Neuronal stem cell (in vitro differentiated cells): ENCODE results near the gene HINT2.

ENCODE experiments used
- DNase-seq: peaks from one replicate; pipeline ENCODE4 v3.0.0-alpha.2; 2013; ENCODE audit warnings: low spot score
- H2AFZ ChIP-seq: one replicate; pipeline ENCODE4 v1.6.1; 2013; ENCODE audit warnings: mild to moderate bottlenecking, low read length, inconsistent platforms
- H2AK5ac ChIP-seq: 2 replicates; pipeline ENCODE4 v1.6.1; 2013; ENCODE audit warnings: low read depth, mild to moderate bottlenecking, inconsistent platforms, low read length, moderate library complexity, mixed read lengths
- H2BK120ac ChIP-seq: 2 replicates; pipeline ENCODE4 v1.6.1; 2013; ENCODE audit warnings: low read depth, mild to moderate bottlenecking, inconsistent platforms, low read length, moderate library complexity, mixed read lengths
- H2BK12ac ChIP-seq: one replicate; pipeline ENCODE4 v1.6.1; 2013; ENCODE audit warnings: low read length, inconsistent platforms
- H2BK15ac ChIP-seq: 2 replicates; pipeline ENCODE4 v1.6.1; 2013; ENCODE audit warnings: mild to moderate bottlenecking, low read length, inconsistent platforms, mixed read lengths
- H2BK5ac ChIP-seq: one replicate; pipeline ENCODE4 v1.6.1; 2013; ENCODE audit warnings: inconsistent platforms, mild to moderate bottlenecking, low read length, moderate library complexity
- H3K14ac ChIP-seq: one replicate; pipeline ENCODE4 v1.6.1; 2013; ENCODE audit warnings: low read length, inconsistent platforms
- H3K18ac ChIP-seq: 2 replicates; pipeline ENCODE4 v1.6.1; 2013; ENCODE audit warnings: low read length, inconsistent platforms
- H3K23ac ChIP-seq: 2 replicates; pipeline ENCODE4 v1.6.1; 2013; ENCODE audit warnings: low read depth, mild to moderate bottlenecking, mixed read lengths, low read length, inconsistent platforms; ENCODE audit not compliant: poor library complexity
- H3K27ac ChIP-seq: replicated peaks from 3 replicates; pipeline ENCODE4 v1.5.1; 2013; ENCODE audit warnings: low read length, inconsistent platforms
- H3K27me3 ChIP-seq, 3 experiments: 2 replicates each; pipeline ENCODE4 v1.6.1; 2013; ENCODE audit warnings: low read length in 3 of 3, mild to moderate bottlenecking in 2 of 3, inconsistent platforms in 1 of 3, low read depth in 1 of 3, mixed read lengths in 1 of 3, moderate library complexity in 1 of 3; ENCODE audit not compliant: control insufficient read depth in 3 of 3, insufficient read depth in 3 of 3
- H3K36me3 ChIP-seq, 2 donors: replicated peaks in 1 of 2; 2 replicates each; pipeline ENCODE4 v1.6.1; 2013; ENCODE audit warnings: low read length in 2 of 2; ENCODE audit not compliant: control insufficient read depth in 2 of 2, insufficient read depth in 2 of 2
- H3K4ac ChIP-seq: 2 replicates; pipeline ENCODE4 v1.6.1; 2013; ENCODE audit warnings: inconsistent platforms, mild to moderate bottlenecking, low read length, moderate library complexity
- H3K4me1 ChIP-seq, 2 donors: 1 replicate in 1 of 2; 2 replicates in 1 of 2; pipeline ENCODE4 v1.6.1; 2013; ENCODE audit warnings: low read length in 2 of 2, low read depth in 1 of 2; ENCODE audit not compliant: control insufficient read depth in 2 of 2, insufficient read depth in 1 of 2
- H3K4me2 ChIP-seq: one replicate; pipeline ENCODE4 v1.6.1; 2013; ENCODE audit warnings: mild to moderate bottlenecking, low read length, inconsistent platforms; ENCODE audit not compliant: insufficient read depth, poor library complexity, severe bottlenecking
- H3K4me3 ChIP-seq, 2 donors: 2 replicates each; pipeline ENCODE4 v1.5.1; 2013; ENCODE audit warnings: low read length in 2 of 2, mild to moderate bottlenecking in 2 of 2, inconsistent platforms in 1 of 2, moderate library complexity in 1 of 2
- H3K79me1 ChIP-seq: one replicate; pipeline ENCODE4 v1.6.1; 2013; ENCODE audit warnings: low read depth, mild to moderate bottlenecking, inconsistent platforms, low read length, moderate library complexity
- H3K9ac ChIP-seq: one replicate; pipeline ENCODE4 v1.6.1; 2013; ENCODE audit warnings: mild to moderate bottlenecking, low read depth, low read length, inconsistent platforms; ENCODE audit not compliant: poor library complexity
- H3K9me3 ChIP-seq, 2 donors: replicated peaks in 1 of 2; 2 replicates each; pipeline versions ENCODE3 to v1.6.1; 2013; ENCODE audit warnings: low read length in 2 of 2, mild to moderate bottlenecking in 2 of 2, inconsistent platforms in 1 of 2, low read depth in 1 of 2, mixed read lengths in 1 of 2, moderate library complexity in 1 of 2; ENCODE audit not compliant: control insufficient read depth in 2 of 2, insufficient read depth in 1 of 2
- H4K8ac ChIP-seq: one replicate; pipeline ENCODE4 v1.6.1; 2013; ENCODE audit warnings: low read depth, mild to moderate bottlenecking, inconsistent platforms, low read length, moderate library complexity
- H4K91ac ChIP-seq: one replicate; pipeline ENCODE4 v1.6.1; 2013; ENCODE audit warnings: low read length, low read depth, mild to moderate bottlenecking, inconsistent platforms; ENCODE audit not compliant: poor library complexity
- WGBS, 2 donors: extraction: QIAGEN DNeasy Blood & Tissue Kit; methylation state at CpG; one replicate each; pipeline ENCODE4 v1.1.7; 2013; ENCODE audit warnings: missing lambda C conversion rate in 2 of 2, mixed read lengths in 1 of 2; ENCODE audit not compliant: insufficient read length in 2 of 2, insufficient replicate concordance in 1 of 2; ENCODE audit errors: extremely low coverage in 2 of 2; 5-methylcytosine and 5-hydroxymethylcytosine counted together

The HINT2 gene

GRCh38 chr9:35790025-35790384, 24.8 kb downstream of the HINT2 start:
- H4K91ac ChIP-seq, result no peak overlapping the region
- peak overlapping the region; percentile 89 for H2AFZ ChIP-seq
- H3K27me3 ChIP-seq, result peaks cover 0 to 12% (median 0%) of the 10 kb centered on the region in 3 experiments
- no peak overlapping the region for H3K18ac ChIP-seq
- no peak overlapping the region for H2BK5ac ChIP-seq
- no peak overlapping the region for H4K8ac ChIP-seq
- no peaks in the 10 kb centered on the region for H3K9me3 ChIP-seq
- H3K27ac ChIP-seq, result no peak overlapping the region
- no peak overlapping the region for H2BK12ac ChIP-seq
- H3K79me1 ChIP-seq, result peaks cover 2% of the 10 kb centered on the region
- H2AK5ac ChIP-seq, result no peak overlapping the region
- H3K4me2 ChIP-seq, result no peak overlapping the region
- no peak overlapping the region for H2BK120ac ChIP-seq
- H3K4ac ChIP-seq, result no peak overlapping the region
- H3K23ac ChIP-seq, result no peak overlapping the region
- DNase-seq, result no peak
- no peak overlapping the region for H3K14ac ChIP-seq
- H3K4me3 ChIP-seq, result no peak overlapping the region
- H3K4me1 ChIP-seq, result peaks cover 6 to 7% of the 10 kb centered on the region in 2 donors
- peaks cover 0 to 7% of the 10 kb centered on the region in 2 donors for H3K36me3 ChIP-seq
- no peak overlapping the region for H2BK15ac ChIP-seq
- H3K9ac ChIP-seq, result no peak overlapping the region
- WGBS, 2 donors, result no CpG with 5 or more reads among the region's 4 CpGs

- H3K27ac ChIP-seq, result no peak overlapping the region
- no CpG with 5 or more reads among the region's 2 CpGs for WGBS, 2 donors
- peaks cover 6 to 7% of the 10 kb centered on the region in 2 donors for H3K4me1 ChIP-seq
- no peak overlapping the region for H2AK5ac ChIP-seq
- H3K9ac ChIP-seq, result no peak overlapping the region
- no peak overlapping the region for H3K23ac ChIP-seq
- no peak overlapping the region for H2BK15ac ChIP-seq
- no peak overlapping the region for H3K4me2 ChIP-seq
- H3K18ac ChIP-seq, result no peak overlapping the region
- no peak overlapping the region for H2BK120ac ChIP-seq
- no peak overlapping the region for H2BK12ac ChIP-seq
- H2AFZ ChIP-seq, result no peak overlapping the region
- no peak overlapping the region for H3K4me3 ChIP-seq
- no peak overlapping the region for H3K14ac ChIP-seq
- H3K79me1 ChIP-seq, result peaks cover 2% of the 10 kb centered on the region
- no peak for DNase-seq
- no peak overlapping the region for H4K8ac ChIP-seq
- H3K9me3 ChIP-seq, result no peaks in the 10 kb centered on the region
- H2BK5ac ChIP-seq, result no peak overlapping the region
- H3K36me3 ChIP-seq, result peaks cover 0 to 7% of the 10 kb centered on the region in 2 donors
- no peak overlapping the region for H4K91ac ChIP-seq
- H3K4ac ChIP-seq, result no peak overlapping the region
- peaks cover 0 to 12% (median 0%) of the 10 kb centered on the region in 3 experiments for H3K27me3 ChIP-seq
Observed at GRCh38 chr9:35789541-35789940, 25.3 kb downstream of the HINT2 start.

GRCh38 chr9:35783418-35783817, 31.4 kb downstream of the HINT2 start:
- H3K79me1 ChIP-seq, result no peaks in the 10 kb centered on the region
- H2AK5ac ChIP-seq, result no peak overlapping the region
- H3K27ac ChIP-seq, result no peak overlapping the region
- no peak overlapping the region for H3K4me3 ChIP-seq
- no peaks in the 10 kb centered on the region for H3K9me3 ChIP-seq
- H3K36me3 ChIP-seq, result peaks cover 0 to 2% of the 10 kb centered on the region in 2 donors
- no peak overlapping the region for H2BK12ac ChIP-seq
- H2BK15ac ChIP-seq, result no peak overlapping the region
- no peak for DNase-seq
- H3K23ac ChIP-seq, result no peak overlapping the region
- H3K27me3 ChIP-seq, result no peaks in the 10 kb centered on the region
- H2BK5ac ChIP-seq, result no peak overlapping the region
- H3K4me1 ChIP-seq, result peaks cover 0 to under 1% of the 10 kb centered on the region in 2 donors
- no peak overlapping the region for H2BK120ac ChIP-seq
- no peak overlapping the region for H3K14ac ChIP-seq
- H3K4ac ChIP-seq, result no peak overlapping the region
- H2AFZ ChIP-seq, result no peak overlapping the region
- no peak overlapping the region for H3K9ac ChIP-seq
- no peak overlapping the region for H4K8ac ChIP-seq
- no peak overlapping the region for H3K18ac ChIP-seq
- H3K4me2 ChIP-seq, result no peak overlapping the region
- no peak overlapping the region for H4K91ac ChIP-seq

- Histone ChIP-seq H3K27ac (no peak overlapping the region), H2BK120ac (no peak overlapping the region), H3K23ac (no peak overlapping the region), H4K8ac (no peak overlapping the region), H3K4me1 (peaks cover 2 to 5% of the 10 kb centered on the region in 2 donors), H3K4ac (no peak overlapping the region), H3K27me3 (no peaks in the 10 kb centered on the region), H3K9me3 (no peaks in the 10 kb centered on the region), H4K91ac (no peak overlapping the region), H3K36me3 (peaks cover 0 to 2% of the 10 kb centered on the region in 2 donors), H3K4me3 (no peak overlapping the region), H2BK5ac (no peak overlapping the region), H2AK5ac (no peak overlapping the region), H3K18ac (no peak overlapping the region), H3K9ac (no peak overlapping the region), H2BK15ac (no peak overlapping the region), H3K4me2 (no peak overlapping the region), H2BK12ac (no peak overlapping the region), H3K14ac (no peak overlapping the region), H2AFZ (no peak overlapping the region), H3K79me1 (no peaks in the 10 kb centered on the region)
- DNase-seq, result no peak
- WGBS, 2 donors, result no CpG with 5 or more reads among the region's 2 CpGs
Observed at GRCh38 chr9:35781066-35781465, 33.8 kb downstream of the HINT2 start.
